ENCODE data around the gene TK2. TPM values are rescaled to one million over a fixed set of nuclear protein-coding genes. Genes with fewer than 3 reads are reported as not detected.

Gene TK2
- total and polyA plus RNA-seq, 9 of the 15 experiments (the other 6 are each of a cell fraction or from before 2014, with no cell fraction given) = 1.1 to 10.2 (median 5.3) TPM

- TF ChIP-seq REST (IDR thresholded peaks at IDR 0.05; ENCODE audit: borderline replicate concordance) (no peak), REST (CRISPR knock-in tag; IDR thresholded peaks at IDR 0.05; ENCODE audit: low read depth) (no peak), CHAMP1 (IDR thresholded peaks at IDR 0.05) (no peak), MCM3 (IDR thresholded peaks at IDR 0.05) (no peak), CREM (IDR thresholded peaks at IDR 0.05; ENCODE audit: low read depth) (peak; percentile 8; the same call in 1 of the 2 replicates), CBFA2T2 (conservative IDR thresholded peaks at IDR 0.05) (no peak), FOXO4 (CRISPR knock-in tag; IDR thresholded peaks at IDR 0.05) (no peak), ZNF699 (CRISPR knock-in tag; IDR thresholded peaks at IDR 0.05; ENCODE audit: insufficient replicate concordance) (no peak), CTBP1 (IDR thresholded peaks at IDR 0.05; ENCODE audit: borderline replicate concordance) (peak; percentile 63), USF2 (CRISPR knock-in tag; IDR thresholded peaks at IDR 0.05) (no peak), LEF1 (IDR thresholded peaks at IDR 0.05) (no peak), GTF2F1 (IDR thresholded peaks at IDR 0.05; ENCODE audit: low read depth, low read length) (no peak), TAF7 (tag; IDR thresholded peaks at IDR 0.05) (no peak), BDP1 (IDR thresholded peaks at IDR 0.05; ENCODE audit: insufficient read depth, insufficient read length) (no peak), NR4A1 (CRISPR knock-in tag; IDR thresholded peaks at IDR 0.05) (no peak), NR4A1 (tag; IDR thresholded peaks at IDR 0.05) (no peak), CCNT2 (IDR thresholded peaks at IDR 0.05; ENCODE audit: borderline replicate concordance, extremely low read depth, insufficient read length, low read depth, low read length) (no peak), ZNF316 (IDR thresholded peaks at IDR 0.05) (peak; percentile 98), HDAC3 (IDR thresholded peaks at IDR 0.05; ENCODE audit: borderline replicate concordance, partially characterized antibody) (no peak)
Observed at GRCh38 chr16:66551348-66551759, 1.4 kb upstream of the TK2 start (continued).
